ENCODE measurements around the gene ZDHHC18.
"Not testable (repeated sequence)": the region's sequence is repeated elsewhere in the genome, so short reads cannot be mapped to it uniquely, and the experiment has no call there.

Gene ZDHHC18

DNA sequence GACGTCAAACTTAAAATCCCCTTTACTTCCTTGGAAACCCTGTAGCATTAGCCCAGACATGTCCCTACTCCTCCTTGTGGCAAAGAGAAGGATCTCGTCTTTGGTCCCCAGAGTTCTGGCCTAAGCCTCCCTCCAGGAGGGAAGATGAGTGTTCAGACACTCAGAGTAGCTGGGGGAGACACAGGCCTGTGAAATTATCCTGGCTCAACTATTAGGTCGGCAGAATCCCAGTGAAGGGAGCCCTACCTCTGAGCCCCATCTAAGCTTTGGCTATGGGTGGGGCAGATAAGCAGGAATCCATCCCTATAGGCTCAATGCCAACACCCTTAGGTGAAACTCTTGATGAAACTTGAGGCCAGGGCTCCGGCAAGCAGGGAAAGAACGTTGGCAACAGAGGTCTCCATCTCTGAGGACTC, 34.8 kb downstream of the ZDHHC18 start:
- POLR2A ChIA-PET: no interaction called here
- CTCF ChIA-PET: interaction anchor here (1.3 to 11.5 kb wide), 5 partner anchors 11 to 259 kb away, joined by 3 to 72 read pairs (median 13); no protein-coding TSS in a partner anchor

DNA sequence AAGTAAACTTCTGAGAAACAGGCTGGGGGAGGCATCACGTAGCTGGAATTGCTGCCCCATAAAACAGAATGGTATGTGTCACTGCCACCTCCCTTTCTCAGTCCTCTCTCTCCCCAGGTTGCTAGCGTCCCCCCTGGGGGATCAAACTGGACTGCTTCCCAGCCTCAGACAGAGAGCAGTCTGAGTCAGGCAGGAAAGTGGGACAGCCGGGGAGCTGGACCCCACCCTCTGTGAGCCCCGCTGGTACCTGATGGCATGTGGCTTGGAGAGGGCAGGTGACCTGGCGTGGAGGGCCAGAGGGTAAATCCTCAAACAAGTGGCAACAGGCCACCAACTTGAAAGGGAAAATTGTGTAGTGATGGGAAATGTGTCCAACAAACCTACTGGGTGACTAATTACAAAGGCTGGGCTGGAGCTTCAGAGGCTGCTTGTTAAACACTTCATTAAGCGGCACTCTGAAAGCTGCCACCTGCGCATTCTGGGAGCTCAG, 35.4 kb downstream of the ZDHHC18 start:
- no peak for DNase-seq (ENCODE audit: extremely low spot score)
- POLR2A ChIA-PET: interaction anchor here (0.6 to 1.0 kb wide), 2 partner anchors 28 to 908 kb away, joined by 3 to 4 read pairs; no protein-coding TSS in a partner anchor
- TF ChIP-seq CTCF (IDR thresholded peaks at IDR 0.05; ENCODE audit: control extremely low read depth, extremely low read depth, low read depth, missing control alignments): no peak
- CTCF ChIA-PET: interaction anchor here (0.6 to 11.5 kb wide), 10 partner anchors 8 to 263 kb away, joined by 3 to 72 read pairs (median 4); no protein-coding TSS in a partner anchor

More for the DNA sequence above, 34.8 kb downstream of the ZDHHC18 start:
- TF ChIP-seq CTCF (IDR thresholded peaks at IDR 0.05; ENCODE audit: control extremely low read depth, extremely low read depth, low read depth, missing control alignments): no peak
- DNase-seq (ENCODE audit: extremely low spot score): no peak

GRCh38 chr1:26862781-26863684, 36.5 kb downstream of the ZDHHC18 start, which contains the start of gene SFN:
SFN (plus strand) TSS chr1:26863149; CDS start chr1:26863213, 64 bp downstream.
- POLR2A ChIA-PET: interaction anchor here (0.6 to 1.0 kb wide), 2 partner anchors 30 to 909 kb away, joined by 3 to 4 read pairs; no protein-coding TSS in a partner anchor
- DNase-seq (ENCODE audit: extremely low spot score): peak; percentile 50
- CTCF ChIA-PET: interaction anchor here (0.8 to 11.5 kb wide), 10 partner anchors 9 to 264 kb away, joined by 3 to 72 read pairs (median 4); no protein-coding TSS in a partner anchor
- TF ChIP-seq CTCF (IDR thresholded peaks at IDR 0.05; ENCODE audit: control extremely low read depth, extremely low read depth, low read depth, missing control alignments): peak; percentile 43

DNA sequence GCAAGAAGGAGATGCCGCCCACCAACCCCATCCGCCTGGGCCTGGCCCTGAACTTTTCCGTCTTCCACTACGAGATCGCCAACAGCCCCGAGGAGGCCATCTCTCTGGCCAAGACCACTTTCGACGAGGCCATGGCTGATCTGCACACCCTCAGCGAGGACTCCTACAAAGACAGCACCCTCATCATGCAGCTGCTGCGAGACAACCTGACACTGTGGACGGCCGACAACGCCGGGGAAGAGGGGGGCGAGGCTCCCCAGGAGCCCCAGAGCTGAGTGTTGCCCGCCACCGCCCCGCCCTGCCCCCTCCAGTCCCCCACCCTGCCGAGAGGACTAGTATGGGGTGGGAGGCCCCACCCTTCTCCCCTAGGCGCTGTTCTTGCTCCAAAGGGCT, 37.2 kb downstream of the ZDHHC18 start:
- ChIA-PET CTCF (interaction anchor here (0.8 to 11.5 kb wide), 6 partner anchors 14 to 260 kb away, joined by 3 to 72 read pairs (median 18); no protein-coding TSS in a partner anchor), POLR2A (no interaction called here)
- no peak for DNase-seq (ENCODE audit: extremely low spot score)
- TF ChIP-seq CTCF (IDR thresholded peaks at IDR 0.05; ENCODE audit: control extremely low read depth, extremely low read depth, low read depth, missing control alignments): no peak

DNA sequence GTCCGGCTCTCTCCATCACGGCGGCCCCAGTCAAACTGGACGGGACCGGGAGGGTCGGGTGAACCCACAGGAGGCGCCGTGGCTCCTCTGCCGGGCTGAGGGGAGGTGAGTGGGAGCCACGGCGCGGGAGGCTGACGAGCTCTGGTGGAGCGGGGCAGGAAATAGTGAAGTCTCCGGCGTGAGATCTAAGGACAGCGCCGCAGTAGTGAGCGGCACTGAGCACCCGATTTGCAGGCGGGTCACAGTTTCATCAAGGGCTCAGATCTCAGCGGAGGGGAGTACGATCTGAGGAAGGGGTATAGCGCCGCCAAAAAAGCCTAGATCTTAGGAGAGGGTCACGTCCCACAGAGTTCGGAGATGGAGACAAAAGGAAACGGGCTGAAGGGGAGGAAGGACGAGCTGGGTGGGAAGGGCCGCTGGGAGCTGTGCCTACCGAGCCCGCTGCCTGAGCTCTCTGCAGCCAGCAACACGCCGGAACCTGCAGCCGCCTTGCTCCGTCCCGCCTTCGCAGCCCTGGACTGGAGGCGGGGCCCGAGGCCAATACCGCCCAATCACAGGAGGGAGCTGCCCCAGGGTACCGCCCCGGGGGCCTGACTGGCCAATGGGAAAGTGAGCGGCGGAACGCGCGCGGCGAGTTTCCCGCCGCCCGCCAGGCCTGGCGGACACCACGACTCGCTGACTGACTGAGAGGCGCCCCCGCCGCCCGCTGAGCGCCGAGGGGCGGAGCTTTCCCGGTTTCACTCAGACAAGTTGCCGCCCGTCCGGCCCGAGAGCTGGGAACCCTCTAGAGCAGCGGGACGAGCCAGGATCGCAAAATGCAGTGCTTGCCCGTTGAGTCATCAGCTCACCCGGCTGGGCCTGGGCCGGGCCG, 38.4 kb downstream of the ZDHHC18 start:
- ChIA-PET POLR2A (interaction anchor here (0.5 to 1.8 kb wide), 12 partner anchors 9 to 812 kb away, joined by 3 to 11 read pairs (median 3); partner anchors contain the start of gene GPN2), CTCF (interaction anchor here (0.7 to 11.5 kb wide), 16 partner anchors 9 to 327 kb away, joined by 3 to 72 read pairs (median 6); partner anchors contain the start of genes PIGV and ZDHHC18)
- peak; percentile 7 for TF ChIP-seq CTCF (IDR thresholded peaks at IDR 0.05; ENCODE audit: control extremely low read depth, extremely low read depth, low read depth, missing control alignments)
- peak; percentile 96 for DNase-seq (ENCODE audit: extremely low spot score)

GRCh38 chr1:26873097-26873496, 46.6 kb downstream of the ZDHHC18 start:
- DNase-seq (ENCODE audit: extremely low spot score): not testable (repeated sequence)
- CTCF ChIA-PET: interaction anchor here (1.2 to 2.1 kb wide), 7 partner anchors 8 to 334 kb away, joined by 3 to 7 read pairs (median 5); partner anchors contain the start of gene GPN2
- POLR2A ChIA-PET: interaction anchor here (0.6 kb wide), 1 partner anchor 403 kb away, joined by 6 read pairs; no protein-coding TSS in a partner anchor
